WI38 (cell line): ENCODE results near the gene ECE2.

ENCODE experiments used
- H3K4me3 ChIP-seq: 2 replicates; pipeline ENCODE4 v1.5.1; 2011; ENCODE audit warnings: low read depth, mild to moderate bottlenecking, control low read depth, low read length
- TF ChIP-seq, protein P1 (sequence below): IDR thresholded peaks from 2 replicates; pipeline ENCODE4 v1.5.1; 2012; ENCODE audit warnings: low read depth, mild to moderate bottlenecking, control low read depth, low read length

Gene ECE2

DNA sequence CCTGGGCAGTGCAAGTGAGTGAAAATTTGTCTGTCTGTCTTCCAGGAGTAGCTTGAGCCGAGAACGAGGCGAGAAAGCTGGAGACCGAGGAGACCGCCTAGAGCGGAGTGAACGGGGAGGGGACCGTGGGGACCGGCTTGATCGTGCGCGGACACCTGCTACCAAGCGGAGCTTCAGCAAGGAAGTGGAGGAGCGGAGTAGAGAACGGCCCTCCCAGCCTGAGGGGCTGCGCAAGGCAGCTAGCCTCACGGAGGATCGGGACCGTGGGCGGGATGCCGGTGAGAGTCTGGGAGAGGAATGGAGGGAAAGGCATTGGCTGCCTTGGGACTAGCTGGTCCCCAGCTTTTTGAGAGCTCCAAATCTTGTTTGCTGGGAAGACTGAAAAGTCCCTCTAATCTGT lies 51.3 kb downstream of the ECE2 start:
- H3K4me3 ChIP-seq = no peak overlapping the region
- TF ChIP-seq, protein P1, sequence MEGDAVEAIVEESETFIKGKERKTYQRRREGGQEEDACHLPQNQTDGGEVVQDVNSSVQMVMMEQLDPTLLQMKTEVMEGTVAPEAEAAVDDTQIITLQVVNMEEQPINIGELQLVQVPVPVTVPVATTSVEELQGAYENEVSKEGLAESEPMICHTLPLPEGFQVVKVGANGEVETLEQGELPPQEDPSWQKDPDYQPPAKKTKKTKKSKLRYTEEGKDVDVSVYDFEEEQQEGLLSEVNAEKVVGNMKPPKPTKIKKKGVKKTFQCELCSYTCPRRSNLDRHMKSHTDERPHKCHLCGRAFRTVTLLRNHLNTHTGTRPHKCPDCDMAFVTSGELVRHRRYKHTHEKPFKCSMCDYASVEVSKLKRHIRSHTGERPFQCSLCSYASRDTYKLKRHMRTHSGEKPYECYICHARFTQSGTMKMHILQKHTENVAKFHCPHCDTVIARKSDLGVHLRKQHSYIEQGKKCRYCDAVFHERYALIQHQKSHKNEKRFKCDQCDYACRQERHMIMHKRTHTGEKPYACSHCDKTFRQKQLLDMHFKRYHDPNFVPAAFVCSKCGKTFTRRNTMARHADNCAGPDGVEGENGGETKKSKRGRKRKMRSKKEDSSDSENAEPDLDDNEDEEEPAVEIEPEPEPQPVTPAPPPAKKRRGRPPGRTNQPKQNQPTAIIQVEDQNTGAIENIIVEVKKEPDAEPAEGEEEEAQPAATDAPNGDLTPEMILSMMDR = no peak

DNA sequence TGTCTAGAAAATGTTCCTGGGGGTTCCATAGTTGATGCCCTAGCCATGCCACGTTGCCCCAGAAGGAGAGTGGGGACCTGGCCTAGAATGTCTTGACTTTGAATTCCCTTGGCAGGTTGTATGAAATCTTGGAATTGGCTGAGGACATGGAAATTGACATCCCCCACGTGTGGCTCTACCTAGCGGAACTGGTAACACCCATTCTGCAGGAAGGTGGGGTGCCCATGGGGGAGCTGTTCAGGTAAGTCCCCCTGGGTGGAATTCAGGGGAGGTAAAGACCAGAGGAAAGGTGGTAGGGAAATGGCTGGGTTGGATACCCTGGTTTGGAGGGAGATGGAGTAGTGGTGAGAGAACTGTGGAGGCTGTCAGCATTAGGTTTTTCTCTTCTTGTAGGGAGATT lies 52.7 kb downstream of the ECE2 start:
- TF ChIP-seq, protein P1 = no peak
- H3K4me3 ChIP-seq = no peak overlapping the region

DNA sequence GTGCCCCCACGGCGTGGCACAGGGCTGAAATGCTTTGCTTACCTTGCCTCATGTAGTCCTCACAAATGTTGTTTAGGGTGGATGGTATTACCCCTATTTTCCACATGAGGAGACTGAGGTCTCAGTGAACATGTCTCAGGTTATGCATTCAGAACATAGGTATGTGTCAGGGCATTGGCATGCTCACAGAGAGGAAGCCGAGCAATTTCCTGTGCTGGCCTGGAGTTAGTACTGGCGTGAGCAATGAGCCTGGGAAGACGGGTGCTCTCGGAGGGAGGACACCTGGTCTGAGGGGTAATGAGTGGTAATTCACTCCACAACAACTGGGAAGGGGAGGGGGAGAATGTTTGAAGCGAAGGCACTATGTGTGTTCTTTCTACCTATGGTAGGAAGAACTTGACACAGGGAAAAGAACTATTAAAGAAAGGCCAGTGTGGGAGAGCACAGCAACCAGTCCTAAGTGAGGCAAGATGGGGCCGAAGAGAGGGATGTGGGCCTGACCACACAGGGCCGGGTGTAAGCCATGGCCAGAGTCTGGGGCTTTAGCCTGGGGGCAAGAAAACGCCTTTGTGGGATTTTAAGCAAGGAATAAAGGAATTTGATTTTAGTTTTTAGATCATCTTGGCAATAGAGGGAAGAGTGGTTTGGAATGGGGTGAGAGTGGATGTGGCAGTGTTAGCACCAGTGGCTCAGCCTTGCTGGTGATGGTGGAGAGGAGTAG lies 56.7 kb downstream of the ECE2 start:
- H3K4me3 ChIP-seq = no peak overlapping the region
- TF ChIP-seq, protein P1 = no peak

DNA sequence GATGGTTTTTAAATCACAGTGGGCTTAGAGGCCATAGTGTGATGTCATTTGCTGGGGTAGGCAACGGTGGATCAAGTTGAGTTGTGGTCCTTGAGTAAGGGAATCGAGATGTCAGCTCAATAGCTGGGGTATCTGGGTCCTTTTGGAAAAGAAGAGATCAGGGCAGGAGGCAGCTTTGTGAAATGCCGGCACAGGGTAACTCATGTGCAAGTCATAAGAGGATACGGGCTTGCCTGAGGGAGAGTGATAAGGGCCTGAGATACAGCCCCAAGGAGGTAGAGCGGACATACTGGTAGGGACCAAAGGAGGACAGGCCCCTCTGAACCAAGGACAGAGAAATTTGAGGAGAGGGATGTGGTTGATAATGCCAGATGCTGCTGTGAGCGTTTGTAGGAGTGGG lies 57.4 kb downstream of the ECE2 start:
- no peak overlapping the region for H3K4me3 ChIP-seq
- TF ChIP-seq, protein P1 = no peak

DNA sequence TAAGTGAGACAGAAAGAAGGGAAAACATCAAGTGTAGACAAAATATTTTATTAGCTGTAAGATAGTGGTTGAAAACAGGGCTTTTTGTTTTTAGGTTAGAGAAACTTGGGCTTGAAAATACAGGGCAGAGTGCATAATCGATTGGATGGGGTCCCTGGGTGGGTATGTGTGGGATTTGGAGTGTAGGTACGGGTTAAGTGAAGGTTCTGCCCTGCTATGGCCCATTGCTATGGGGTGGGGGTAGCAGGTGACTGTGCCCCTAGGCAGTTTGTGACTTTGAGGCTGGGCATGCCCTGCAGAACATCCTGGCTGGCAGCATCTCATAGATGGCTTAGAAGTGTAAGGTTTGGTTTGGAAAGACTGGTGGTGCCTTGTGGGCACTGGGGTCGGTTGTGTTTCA lies 57.9 kb downstream of the ECE2 start:
- no peak overlapping the region for H3K4me3 ChIP-seq
- TF ChIP-seq, protein P1 = no peak

DNA sequence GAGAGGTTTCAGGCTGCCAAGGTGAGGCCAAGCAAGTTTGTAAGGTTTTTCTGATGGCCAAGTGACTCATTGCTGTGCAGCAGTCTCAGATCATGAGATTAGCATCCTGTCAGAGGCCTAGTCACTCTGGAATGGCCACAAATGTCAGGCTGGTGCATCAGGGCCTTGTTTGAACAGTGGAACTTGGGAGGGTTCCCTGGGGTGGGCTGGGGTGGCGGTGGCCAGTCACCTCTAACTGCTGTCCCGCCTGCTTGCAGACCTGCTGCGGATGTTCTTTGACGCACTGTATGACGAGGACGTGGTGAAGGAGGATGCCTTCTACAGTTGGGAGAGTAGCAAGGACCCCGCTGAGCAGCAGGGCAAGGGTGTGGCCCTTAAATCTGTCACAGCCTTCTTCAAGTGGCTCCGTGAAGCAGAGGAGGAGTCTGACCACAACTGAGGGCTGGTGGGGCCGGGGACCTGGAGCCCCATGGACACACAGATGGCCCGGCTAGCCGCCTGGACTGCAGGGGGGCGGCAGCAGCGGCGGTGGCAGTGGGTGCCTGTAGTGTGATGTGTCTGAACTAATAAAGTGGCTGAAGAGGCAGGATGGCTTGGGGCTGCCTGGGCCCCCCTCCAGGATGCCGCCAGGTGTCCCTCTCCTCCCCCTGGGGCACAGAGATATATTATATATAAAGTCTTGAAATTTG lies 58.8 kb downstream of the ECE2 start:
- no peak overlapping the region for H3K4me3 ChIP-seq
- TF ChIP-seq, protein P1 = no peak

DNA sequence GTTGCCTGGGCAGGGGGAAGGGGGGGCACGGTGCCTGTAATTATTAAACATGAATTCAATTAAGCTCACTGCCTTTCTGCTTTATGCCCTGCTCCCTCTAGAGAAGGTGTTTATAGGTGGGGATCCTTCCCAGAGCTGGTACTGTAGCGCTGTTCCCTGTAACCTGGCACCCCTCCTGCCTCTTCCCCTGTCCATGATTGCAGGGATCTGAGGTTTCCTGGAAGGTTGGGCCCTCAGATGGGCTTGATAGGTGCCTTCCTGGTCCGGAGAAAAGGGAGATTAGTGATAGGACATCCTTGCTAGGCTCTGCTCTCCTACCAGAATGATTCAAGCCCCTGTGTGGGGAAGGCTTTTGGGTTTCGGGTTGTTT lies 59.5 kb downstream of the ECE2 start:
- H3K4me3 ChIP-seq = peak overlapping the region; percentile 66
- TF ChIP-seq, protein P1 = no peak
